Stimulated activated CD8-positive, alpha-beta memory T cell treated with anti-CD3 and anti-CD28 coated beads, Interleukin-4, amount 100 ng/mL, for 4 hours (primary cell): ENCODE data around the gene RB1.
"Not testable (repeated sequence)": the region's sequence is repeated elsewhere in the genome, so short reads cannot be mapped to it uniquely, and the experiment has no call there.

Source experiments
- DNase-seq, 2 donors: peaks; one replicate each; pipeline ENCODE4 v3.0.0-alpha.2; 2020; ENCODE audit warnings: low read depth in 2 of 2, low spot score in 1 of 2

RB1 gene

DNA sequence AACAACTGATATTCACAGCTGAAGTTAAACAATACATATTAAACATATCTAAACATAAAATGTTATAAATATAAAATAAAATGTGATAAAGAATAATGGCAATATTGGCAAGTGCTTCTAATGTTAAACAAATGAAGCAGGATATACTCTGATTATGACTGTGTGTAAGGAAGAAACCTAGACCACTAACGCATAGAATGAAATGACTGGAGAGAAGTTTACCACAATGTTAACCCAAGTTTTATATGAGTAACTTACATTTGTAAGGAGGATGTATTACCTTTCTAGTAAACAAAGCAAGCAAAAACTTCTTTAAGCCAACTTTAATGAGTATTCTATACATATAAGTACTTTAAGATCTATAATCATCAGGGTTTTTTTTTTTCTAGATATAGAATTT is 43.0 kb downstream of the RB1 start:
- no peak for DNase-seq

DNA sequence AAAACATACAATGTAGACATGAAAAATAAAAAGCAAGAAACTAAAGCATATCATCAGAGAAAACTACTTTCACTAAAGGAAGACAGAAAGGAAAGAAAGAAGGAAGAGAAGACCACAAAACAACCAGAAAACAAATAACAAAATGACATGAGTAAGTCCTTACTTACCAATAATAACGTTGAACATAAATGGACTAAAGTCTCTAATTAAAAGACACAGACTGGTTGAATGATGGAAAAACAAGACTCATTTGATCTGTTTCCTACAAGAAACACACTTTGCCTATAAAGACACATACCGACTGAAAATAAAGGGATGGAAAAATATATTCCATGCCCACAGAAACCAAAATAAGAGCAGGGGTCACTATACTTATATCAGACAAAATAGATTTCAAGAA is 46.0 kb downstream of the RB1 start:
- DNase-seq: no peak

DNA sequence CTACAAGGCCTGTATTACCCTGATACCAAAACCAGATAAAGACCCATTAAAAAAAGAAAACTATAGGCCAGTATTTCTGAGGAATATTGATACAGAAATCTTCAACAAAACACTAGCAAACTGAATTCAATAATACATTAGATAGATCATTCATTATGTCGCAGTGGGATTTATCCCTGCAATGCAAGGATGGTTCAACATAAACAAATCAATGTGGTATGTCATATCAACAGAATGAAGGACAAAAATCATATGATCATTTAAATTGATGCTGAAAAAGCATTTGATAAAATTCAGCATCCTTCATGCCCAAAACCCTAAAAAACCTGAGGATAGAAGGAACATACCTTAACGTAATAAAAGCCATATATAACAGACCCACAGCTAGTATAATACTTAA is 50.0 kb downstream of the RB1 start:
- no peak for DNase-seq

GRCh38 chr13:48355524-48355923 is 52.0 kb downstream of the RB1 start:
- DNase-seq: not testable (repeated sequence)

DNA sequence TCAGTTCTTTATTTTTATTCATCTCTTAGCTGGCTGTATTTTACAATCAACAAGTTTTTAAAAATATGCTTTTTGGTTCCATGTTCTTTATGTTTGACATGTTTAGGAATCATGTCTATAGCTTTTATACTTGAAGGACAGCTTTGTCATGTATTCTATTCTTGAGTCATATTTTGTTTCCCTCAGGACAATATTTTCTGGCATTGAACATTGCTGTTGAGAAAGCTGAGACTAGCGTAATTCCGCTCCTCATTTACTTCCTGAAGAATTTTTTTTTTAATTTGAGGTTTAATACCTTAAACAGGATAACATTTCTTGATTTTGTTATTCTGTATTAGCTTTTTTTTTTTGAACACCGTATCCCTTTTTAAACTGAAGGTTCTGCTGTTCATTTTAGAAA is 53.2 kb downstream of the RB1 start:
- DNase-seq: no peak

DNA sequence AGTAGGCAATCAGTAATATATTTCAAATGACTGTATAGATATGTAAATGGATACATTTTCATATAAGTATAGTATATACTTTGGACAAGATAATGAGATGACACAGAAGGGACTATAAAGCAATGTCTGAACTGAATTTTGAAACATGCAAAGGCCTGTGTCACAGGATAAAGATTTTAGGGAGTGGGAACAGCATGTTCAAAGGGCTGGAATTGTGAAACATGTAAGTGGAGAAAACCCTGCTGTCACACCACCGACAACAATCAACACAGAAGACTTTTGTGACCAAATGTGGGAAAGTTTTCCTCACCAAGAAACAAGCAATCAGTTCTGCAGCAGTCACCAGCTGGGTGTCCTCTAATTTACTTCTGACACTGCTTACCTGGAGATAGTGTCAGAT is 66.4 kb downstream of the RB1 start:
- no peak for DNase-seq

DNA sequence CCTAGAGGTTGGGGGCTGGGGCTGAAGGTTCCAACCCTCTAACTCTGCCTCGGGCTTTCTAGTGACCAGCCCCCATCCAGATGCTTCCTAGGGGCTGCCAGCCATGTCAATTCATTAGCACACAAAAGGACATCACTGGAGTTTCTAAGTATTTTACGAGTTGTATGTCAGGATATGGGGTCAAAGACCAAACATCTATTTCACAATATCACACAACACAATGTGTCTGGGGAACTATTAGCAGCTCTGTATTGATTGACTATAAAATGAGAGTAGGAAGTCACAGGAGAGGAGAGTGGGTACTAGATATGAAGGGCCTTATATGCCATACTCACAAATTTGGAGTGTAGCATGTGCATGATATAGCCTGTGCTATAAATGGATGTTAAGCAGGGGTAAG is 67.3 kb downstream of the RB1 start:
- no peak for DNase-seq

DNA sequence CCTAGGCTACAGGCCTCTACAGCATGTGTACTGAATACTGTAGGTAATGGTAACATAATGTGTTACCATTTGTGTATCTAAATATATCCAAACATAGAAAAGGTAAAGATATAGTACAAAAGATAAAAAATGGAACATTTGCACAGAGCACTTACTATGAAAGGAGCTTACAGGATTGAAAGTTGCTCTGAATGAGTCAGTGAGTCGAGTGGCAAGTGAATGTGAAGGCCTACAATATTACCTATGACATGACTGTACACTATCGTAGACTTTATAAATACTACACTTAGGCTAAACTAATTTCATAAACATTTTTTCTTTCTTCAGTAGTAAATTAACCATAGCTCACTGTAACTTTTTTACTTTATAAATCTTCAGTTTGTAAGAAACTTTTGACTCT is 74.3 kb downstream of the RB1 start:
- no peak for DNase-seq

DNA sequence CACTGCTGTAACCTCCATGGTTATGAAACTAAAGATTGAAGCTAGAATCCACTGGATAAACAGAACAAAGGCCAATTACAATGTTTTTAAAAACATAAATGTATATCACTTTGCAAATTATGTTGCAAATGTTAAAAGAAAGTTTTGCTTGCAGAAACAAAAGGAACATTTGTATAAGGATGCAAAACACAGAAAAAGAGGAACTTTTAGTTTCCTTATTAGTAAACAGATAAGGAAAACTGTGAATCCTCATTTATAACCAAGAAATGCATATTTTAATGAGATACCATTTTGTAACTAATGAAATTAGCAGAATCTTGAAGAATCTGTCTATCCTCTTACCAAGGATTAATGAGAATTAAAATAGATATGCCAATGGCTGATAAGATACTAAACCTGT is 77.0 kb downstream of the RB1 start:
- DNase-seq: no peak

DNA sequence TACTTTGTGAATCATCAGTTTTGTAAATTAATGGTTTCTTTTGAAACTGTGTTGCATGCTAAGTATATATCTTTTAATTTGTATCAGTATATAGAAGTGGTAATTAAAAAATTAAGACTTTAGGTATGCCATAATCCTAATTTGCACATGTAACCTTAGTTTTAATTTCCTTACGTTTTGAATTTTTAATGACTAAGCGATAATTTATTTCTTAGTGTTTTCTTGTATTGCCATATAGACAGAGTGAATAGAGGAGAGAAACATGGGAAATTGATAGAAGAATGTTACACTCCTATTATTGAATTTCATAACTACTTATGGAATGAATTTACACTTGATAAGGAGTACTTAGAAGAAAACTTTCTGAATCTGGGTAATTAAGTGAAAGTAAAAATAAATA is 79.8 kb downstream of the RB1 start:
- DNase-seq: no peak

GRCh38 chr13:48386816-48387215 is 83.3 kb downstream of the RB1 start:
- DNase-seq: no peak

GRCh38 chr13:48391257-48391656 is 87.7 kb downstream of the RB1 start:
- DNase-seq: no peak

GRCh38 chr13:48393030-48393697 is 89.6 kb downstream of the RB1 start:
- no peak for DNase-seq

- no peak for DNase-seq
These were observed 90.1 kb downstream of the RB1 start for GRCh38 chr13:48393698-48394085.

DNA sequence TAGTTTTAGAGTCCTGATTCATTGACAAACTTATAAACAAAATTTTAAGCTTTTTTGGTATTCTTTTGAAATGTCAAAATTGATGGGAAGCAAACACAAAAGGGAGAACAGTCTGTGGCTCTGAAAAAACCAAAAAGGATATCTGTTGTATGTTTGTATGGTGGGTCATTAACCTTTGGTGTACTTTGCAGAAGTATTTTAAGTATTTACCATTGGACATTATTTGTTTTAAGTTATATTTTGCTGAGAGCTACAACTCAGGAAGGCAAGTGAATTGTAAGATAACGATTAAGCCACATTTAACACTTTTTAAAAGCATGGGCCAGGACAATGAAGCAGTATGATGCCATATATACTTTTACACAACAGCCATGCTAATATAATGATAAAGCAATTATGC is 94.2 kb downstream of the RB1 start:
- DNase-seq: no peak

- no peak for DNase-seq
These were observed 95.0 kb downstream of the RB1 start for GRCh38 chr13:48398450-48399095.

DNA sequence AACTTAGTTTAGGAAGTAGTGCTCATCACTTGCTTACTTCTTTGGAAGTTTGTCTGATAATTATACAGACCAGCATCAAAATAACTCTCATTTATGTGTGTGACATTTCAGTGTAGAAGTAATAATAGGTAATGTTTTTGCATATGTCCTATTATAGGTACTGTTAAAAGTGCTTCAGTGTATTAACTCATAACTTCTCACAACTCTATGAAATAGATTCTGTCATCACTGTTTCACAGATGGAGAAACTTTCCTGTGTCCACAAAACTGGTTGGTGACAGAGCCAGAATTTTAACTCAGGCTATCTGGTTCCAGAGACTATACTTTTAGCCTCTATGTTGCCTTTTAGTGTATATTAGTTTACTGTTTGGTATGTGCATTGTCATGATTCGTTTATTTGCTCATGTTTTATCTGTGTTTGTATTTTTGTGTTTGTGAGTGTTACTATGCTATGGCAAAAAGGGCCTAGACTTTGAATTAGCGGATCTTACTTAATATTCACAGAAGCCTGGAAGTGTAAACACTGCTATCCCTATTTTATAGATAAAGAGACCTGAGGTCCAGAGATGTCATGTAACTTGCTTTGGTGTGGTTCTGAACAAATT is 96.6 kb downstream of the RB1 start:
- no peak for DNase-seq

GRCh38 chr13:48400850-48401291 is 97.3 kb downstream of the RB1 start:
- no peak for DNase-seq

GRCh38 chr13:48401480-48401879 is 97.9 kb downstream of the RB1 start:
- no peak for DNase-seq

DNA sequence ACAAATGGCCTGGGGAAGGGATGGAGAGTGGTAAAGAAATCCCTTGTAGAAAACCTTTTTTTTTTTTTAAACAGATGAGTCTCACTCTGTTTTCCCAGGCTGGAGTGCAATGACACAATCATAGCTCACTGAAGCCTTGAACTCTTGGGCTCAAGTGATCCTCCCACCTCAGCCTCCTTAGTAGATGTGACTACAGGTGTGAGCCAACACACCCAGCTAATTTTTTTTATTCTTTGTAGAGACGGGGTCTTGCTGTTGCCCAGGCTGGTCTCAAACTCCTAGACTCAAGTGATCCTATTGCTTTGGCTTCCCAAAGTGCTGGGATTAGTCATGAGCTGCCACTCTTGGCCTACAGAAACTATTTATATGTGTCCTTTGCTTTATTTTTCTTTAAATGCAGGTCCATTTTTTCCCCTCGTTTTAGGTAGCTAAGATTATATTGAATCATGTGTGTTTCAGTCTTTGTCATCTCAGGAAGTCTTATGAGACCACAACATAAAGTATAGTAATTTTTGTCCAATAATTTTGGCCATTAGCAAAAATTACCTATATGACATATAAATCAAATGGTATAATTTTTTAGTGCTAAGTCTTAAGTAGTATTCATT is 98.9 kb downstream of the RB1 start:
- DNase-seq: no peak

DNA sequence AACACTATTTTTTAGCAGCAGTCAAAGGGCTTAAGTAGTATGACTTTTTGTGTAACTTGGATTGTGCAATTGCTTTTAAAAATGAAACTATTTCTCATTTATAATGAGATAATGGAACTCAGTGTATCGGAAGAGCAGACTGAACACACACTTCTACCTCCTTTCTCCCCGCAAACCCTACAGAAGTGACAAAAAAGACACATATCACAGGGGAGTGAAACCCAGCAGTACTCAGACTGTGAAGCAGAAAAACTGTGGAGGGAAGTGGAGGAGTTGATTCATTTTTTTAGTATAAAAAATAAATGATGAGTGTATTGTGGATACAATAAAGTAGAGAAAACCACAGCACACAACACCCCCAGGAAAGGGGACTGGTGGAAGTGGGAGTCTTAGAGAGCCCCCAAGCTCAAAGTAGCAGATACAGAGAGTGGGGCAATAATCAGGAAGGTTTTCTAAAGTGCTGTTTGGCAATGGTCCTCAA is 99.6 kb downstream of the RB1 start:
- DNase-seq: no peak

DNA sequence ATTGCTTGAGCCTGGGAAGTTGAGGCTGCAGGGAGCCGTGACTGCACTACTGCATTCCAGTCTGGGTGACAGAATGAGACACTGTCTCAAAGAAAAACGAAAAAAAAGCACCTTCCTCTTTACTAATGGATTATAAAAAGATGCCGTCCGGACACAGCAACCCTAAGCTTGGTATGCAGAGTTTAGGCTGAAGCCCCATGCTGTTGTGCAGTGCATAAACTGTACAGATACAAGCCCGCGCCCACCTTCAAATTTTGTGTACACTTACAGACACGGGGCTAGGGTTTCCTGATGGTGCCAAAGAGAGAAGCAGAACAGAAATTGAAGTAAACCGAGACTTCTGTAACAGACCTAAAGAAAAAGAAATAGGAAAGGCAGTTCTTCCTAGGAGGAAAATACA is 100.4 kb downstream of the RB1 start:
- DNase-seq: no peak
